ENCODE results near the gene HOXB2.

HOXB2 gene

DNA sequence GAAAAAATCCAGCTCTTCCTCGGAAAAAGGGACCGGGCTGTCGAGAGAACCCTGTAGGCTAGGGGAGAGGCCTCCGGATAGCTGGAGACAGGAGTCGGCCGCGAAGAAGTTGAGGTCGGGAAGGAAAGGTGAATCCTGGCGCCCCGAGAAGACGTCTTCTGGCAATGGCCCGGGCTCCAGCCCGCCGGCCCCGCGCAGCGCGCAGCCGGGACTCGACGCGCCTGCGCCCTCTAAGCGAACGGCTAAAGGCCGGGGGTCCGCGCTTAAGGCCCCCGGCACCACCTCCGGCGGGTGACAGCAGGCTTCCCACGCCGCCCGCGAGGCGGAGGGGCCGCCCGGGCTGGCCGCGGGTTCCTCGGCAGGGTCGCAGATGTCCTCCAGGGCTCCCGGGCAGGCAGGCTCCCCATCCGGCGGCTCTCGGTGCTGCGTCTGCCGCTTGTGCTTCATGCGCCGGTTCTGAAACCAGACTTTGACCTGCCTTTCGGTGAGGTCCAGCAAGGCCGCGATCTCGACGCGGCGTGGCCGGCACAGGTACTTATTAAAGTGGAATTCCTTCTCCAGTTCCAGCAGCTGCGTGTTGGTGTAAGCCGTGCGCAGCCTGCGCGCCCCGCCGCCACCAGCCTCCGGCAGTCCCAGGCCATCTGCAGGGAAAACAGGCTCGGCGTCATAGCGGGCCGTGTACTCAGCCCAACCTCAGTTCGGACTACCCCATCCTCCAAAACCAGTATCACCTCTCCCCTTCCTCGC is 1.6 kb downstream of the HOXB2 start:
- ATAC-seq (ENCODE audit: low read depth) = peak; percentile 77
- no peak overlapping the region for H3K27ac ChIP-seq (ENCODE audit: poor library complexity, severe bottlenecking)
- TF ChIP-seq, protein P1, sequence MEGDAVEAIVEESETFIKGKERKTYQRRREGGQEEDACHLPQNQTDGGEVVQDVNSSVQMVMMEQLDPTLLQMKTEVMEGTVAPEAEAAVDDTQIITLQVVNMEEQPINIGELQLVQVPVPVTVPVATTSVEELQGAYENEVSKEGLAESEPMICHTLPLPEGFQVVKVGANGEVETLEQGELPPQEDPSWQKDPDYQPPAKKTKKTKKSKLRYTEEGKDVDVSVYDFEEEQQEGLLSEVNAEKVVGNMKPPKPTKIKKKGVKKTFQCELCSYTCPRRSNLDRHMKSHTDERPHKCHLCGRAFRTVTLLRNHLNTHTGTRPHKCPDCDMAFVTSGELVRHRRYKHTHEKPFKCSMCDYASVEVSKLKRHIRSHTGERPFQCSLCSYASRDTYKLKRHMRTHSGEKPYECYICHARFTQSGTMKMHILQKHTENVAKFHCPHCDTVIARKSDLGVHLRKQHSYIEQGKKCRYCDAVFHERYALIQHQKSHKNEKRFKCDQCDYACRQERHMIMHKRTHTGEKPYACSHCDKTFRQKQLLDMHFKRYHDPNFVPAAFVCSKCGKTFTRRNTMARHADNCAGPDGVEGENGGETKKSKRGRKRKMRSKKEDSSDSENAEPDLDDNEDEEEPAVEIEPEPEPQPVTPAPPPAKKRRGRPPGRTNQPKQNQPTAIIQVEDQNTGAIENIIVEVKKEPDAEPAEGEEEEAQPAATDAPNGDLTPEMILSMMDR (IDR thresholded peaks at IDR 0.05; ENCODE audit: poor library complexity, severe bottlenecking) = peak; percentile 15
- H3K27me3 ChIP-seq (ENCODE audit: insufficient read depth, poor library complexity, severe bottlenecking) = peaks cover 3% of the 10 kb centered on the region
- no peaks in the 10 kb centered on the region for H3K36me3 ChIP-seq (ENCODE audit: low read depth)
- H3K4me3 ChIP-seq (ENCODE audit: severe bottlenecking) = peak overlapping the region; percentile 34
- DNase-seq (ENCODE audit: low spot score) = no peak
- no peaks in the 10 kb centered on the region for H3K9me3 ChIP-seq (ENCODE audit: severe bottlenecking)
- no peaks in the 10 kb centered on the region for H3K4me1 ChIP-seq (ENCODE audit: insufficient read depth, poor library complexity, severe bottlenecking)

- Histone ChIP-seq H3K36me3 (ENCODE audit: low read depth) (no peaks in the 10 kb centered on the region), H3K27me3 (ENCODE audit: insufficient read depth, poor library complexity, severe bottlenecking) (peaks cover 3% of the 10 kb centered on the region), H3K4me1 (ENCODE audit: insufficient read depth, poor library complexity, severe bottlenecking) (no peaks in the 10 kb centered on the region), H3K9me3 (ENCODE audit: severe bottlenecking) (no peaks in the 10 kb centered on the region), H3K27ac (ENCODE audit: poor library complexity, severe bottlenecking) (no peak overlapping the region), H3K4me3 (ENCODE audit: severe bottlenecking) (peak overlapping the region; percentile 34)
- no peak for DNase-seq (ENCODE audit: low spot score)
- TF ChIP-seq, protein P1 (IDR thresholded peaks at IDR 0.05; ENCODE audit: poor library complexity, severe bottlenecking) = no peak
- no peak for ATAC-seq (ENCODE audit: low read depth)
Measured at GRCh38 chr17:48542698-48543106, 2.2 kb downstream of the HOXB2 start.

- Histone ChIP-seq H3K27ac (ENCODE audit: poor library complexity, severe bottlenecking) (no peak overlapping the region), H3K9me3 (ENCODE audit: severe bottlenecking) (no peaks in the 10 kb centered on the region), H3K27me3 (ENCODE audit: insufficient read depth, poor library complexity, severe bottlenecking) (peaks cover 3% of the 10 kb centered on the region), H3K36me3 (ENCODE audit: low read depth) (no peaks in the 10 kb centered on the region), H3K4me3 (ENCODE audit: severe bottlenecking) (no peak overlapping the region), H3K4me1 (ENCODE audit: insufficient read depth, poor library complexity, severe bottlenecking) (no peaks in the 10 kb centered on the region)
- DNase-seq (ENCODE audit: low spot score) (no peak), ATAC-seq (ENCODE audit: low read depth) (no peak)
- TF ChIP-seq, protein P1 (IDR thresholded peaks at IDR 0.05; ENCODE audit: poor library complexity, severe bottlenecking) = no peak
Measured at GRCh38 chr17:48542114-48542656, 2.7 kb downstream of the HOXB2 start.

GRCh38 chr17:48541577-48542113 is 3.3 kb downstream of the HOXB2 start:
- Histone ChIP-seq H3K9me3 (ENCODE audit: severe bottlenecking) (no peaks in the 10 kb centered on the region), H3K36me3 (ENCODE audit: low read depth) (no peaks in the 10 kb centered on the region), H3K4me1 (ENCODE audit: insufficient read depth, poor library complexity, severe bottlenecking) (no peaks in the 10 kb centered on the region), H3K27me3 (ENCODE audit: insufficient read depth, poor library complexity, severe bottlenecking) (peaks cover 3% of the 10 kb centered on the region), H3K4me3 (ENCODE audit: severe bottlenecking) (no peak overlapping the region), H3K27ac (ENCODE audit: poor library complexity, severe bottlenecking) (no peak overlapping the region)
- ATAC-seq (ENCODE audit: low read depth) = no peak
- no peak for DNase-seq (ENCODE audit: low spot score)
- TF ChIP-seq, protein P1 (IDR thresholded peaks at IDR 0.05; ENCODE audit: poor library complexity, severe bottlenecking) = no peak
